Measurements from ENCODE around the gene RMND5B. TPM values are rescaled to one million over a fixed set of nuclear protein-coding genes. Genes with fewer than 3 reads are reported as not detected.
"Not testable (repeated sequence)": the region's sequence is repeated elsewhere in the genome, so short reads cannot be mapped to it uniquely, and the experiment has no call there.

Gene RMND5B
- 10 to 100 TPM; 28.1 to 37.2 (median 31.5) TPM for polyA plus RNA-seq (ENCODE audit: insufficient read length in 4 of 4)

DNA sequence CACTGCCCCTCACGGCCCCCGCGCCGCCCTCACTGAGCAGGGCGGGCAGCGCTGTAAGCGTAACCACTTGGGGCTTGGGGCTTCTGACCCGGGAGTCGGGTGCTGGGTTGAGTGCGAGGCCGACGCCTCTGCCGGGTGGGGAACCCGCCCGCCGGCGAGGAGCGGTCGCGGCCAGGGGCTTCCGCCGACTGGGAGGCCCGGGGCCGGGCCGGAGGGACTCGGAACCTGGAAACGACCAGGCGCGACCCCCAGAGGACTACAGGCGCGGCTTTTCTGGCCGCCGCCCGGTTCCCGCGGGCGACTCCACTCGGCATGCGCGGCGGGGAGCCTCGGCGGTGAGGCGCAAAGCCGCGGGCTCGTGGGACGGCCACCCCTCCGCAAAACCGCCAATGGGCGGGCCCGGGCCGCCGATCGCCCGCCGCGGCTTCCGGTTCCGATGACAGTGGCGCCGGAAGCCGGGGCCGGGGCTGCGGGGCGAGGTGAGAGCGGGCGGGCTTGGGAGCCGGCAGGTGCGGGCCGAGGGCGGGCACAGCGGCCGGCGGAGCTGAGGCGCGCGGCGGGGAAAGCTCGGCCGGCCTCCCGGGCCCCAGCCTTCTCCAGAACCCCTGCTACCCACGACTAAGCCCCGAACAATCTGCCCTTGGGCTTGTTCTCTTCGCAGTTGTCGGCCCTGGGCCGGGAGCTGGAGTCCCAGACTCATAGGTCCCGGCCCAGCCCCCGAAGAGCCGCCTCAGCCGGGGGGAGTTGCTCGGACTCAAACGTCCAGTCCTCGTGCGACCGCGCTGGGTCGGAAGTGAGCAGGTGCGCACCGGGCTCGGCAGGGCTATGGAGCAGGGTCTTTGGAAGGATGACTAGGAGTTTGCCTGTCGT, at the start of gene RMND5B:
RMND5B (plus strand) TSS at position 439 of the 870 bp plus-strand sequence. CDS start 7,106 bp downstream, outside the sequence.
- peak in 2 of 4 donors; percentile 58 to 73 for DNase-seq (ENCODE audit: low read depth in 4 of 4, low spot score in 3 of 4)

DNA sequence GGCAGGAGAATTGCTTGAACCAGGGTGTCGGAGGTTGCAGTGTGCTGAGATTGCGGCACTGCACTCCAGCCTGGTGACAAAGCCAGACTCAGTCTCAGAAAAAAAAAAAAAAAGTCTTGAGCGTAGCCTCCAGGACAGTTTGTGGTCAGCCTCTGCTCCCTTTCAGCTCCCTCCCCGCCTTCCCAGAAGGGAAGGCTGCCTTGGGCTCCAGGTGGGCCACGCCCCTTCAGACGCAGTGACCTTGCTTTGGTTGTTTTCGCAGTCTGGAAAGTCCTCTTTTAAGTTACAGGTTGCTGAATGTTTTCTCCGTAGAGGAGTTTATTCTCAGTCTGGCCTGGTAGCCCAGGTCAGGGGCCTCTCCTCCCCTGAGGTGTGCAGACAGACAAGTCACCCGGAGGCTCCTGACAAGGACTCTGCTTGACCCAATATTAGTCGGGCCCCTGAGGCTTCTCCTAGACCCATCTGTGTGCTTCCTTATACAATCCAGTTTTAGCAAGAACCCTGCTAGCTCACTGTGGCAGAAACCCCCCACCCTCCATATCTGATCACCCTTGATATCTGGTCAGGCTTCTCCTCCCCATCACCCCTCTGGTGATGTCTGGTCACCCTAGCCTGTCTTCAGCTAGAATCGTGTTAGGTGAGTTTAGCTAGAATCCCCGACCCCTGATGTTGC, 49.1 kb upstream of the RMND5B start:
- no peak for DNase-seq (ENCODE audit: low read depth in 4 of 4, low spot score in 3 of 4)

DNA sequence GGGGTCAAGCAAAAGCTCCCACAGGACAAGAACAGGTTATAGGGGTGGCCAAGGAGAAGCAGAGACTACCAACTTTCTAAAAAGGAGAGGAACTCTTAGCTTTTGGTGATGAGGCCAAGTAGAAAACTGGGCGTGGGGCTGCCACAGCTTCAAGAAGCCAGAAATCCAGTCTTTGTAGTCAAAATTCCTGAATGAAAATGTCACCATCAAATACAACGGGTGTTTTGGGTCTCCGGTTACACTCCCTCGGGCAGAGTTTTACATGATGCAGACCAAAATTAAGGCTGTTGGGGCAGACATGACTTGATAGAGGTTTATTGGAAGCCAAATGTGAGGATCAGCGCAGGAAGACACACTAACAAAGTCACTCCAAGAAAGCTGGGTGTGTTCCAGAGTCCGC, 46.9 kb upstream of the RMND5B start:
- DNase-seq (ENCODE audit: low read depth in 4 of 4, low spot score in 3 of 4), result no peak

- DNase-seq (ENCODE audit: low read depth in 4 of 4, low spot score in 3 of 4), result no peak
Measured at GRCh38 chr5:178085316-178085715, 45.5 kb upstream of the RMND5B start.

GRCh38 chr5:178086266-178086665, 44.5 kb upstream of the RMND5B start:
- DNase-seq (ENCODE audit: low read depth in 4 of 4, low spot score in 3 of 4), result no peak

- DNase-seq (ENCODE audit: low read depth in 4 of 4, low spot score in 3 of 4), result not testable (repeated sequence)
Measured at GRCh38 chr5:178087199-178087598, 43.6 kb upstream of the RMND5B start.

DNA sequence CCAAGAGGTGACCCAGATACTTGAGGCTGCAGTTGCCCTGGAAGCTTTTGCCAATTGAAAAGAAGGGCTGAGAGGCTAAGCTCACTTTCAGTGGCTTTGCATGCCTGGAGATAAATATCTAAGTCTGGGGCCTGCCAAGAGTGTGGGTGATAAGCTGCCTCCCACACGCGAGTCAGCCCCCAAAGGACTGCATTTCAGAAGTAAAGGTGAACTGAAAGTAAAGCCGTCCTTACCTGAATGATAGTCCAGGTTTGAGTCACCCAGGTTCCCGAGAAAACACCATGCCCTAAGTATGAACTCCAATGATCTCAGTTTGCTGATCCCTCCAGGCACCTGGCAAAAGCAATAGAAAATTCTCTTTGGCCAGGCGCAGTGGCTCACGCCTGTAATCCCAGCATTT, 40.0 kb upstream of the RMND5B start:
- no peak for DNase-seq (ENCODE audit: low read depth in 4 of 4, low spot score in 3 of 4)

- no peak for DNase-seq (ENCODE audit: low read depth in 4 of 4, low spot score in 3 of 4)
Measured at GRCh38 chr5:178093134-178093533, 37.7 kb upstream of the RMND5B start.

DNA sequence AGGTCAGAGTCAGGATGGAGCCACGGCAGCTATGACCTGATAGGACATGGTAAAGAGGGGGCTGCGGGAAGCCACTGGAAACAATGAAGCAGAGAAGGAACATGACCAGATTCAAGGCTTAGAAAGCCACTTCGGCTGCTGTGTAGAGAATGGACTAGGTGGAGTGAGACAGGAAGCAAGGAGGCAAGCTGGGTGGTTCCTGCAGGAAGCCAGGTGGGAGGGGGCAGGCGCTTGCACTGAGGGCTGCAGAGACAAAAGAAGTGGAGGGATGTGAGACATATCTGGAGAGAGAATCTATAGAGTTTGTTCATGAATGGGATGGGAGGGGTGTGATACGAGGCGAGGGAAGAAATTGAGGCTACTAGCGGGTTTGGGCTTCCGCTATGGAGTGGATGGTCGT, 36.5 kb upstream of the RMND5B start:
- DNase-seq (ENCODE audit: low read depth in 4 of 4, low spot score in 3 of 4), result no peak

DNA sequence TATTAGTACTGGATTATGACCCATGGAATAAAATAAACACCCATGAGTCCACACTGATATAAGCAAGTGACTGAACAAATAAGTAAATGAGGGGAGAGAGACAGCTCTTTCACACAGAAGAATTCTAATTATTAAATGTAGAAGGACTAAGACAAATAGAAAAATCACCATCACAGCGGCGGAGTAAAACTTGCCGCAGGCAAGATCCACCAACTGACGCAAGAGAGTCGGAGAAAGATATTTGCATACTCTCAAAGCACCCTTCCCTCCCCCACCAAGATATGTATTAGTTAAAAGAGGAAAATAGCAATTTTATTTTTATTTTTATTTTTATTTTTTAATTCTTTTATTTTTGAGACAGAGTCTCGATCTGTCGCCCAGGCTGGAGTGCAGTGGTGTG, 32.1 kb upstream of the RMND5B start:
- no peak for DNase-seq (ENCODE audit: low read depth in 4 of 4, low spot score in 3 of 4)

GRCh38 chr5:178103612-178104011, 27.2 kb upstream of the RMND5B start:
- DNase-seq (ENCODE audit: low read depth in 4 of 4, low spot score in 3 of 4), result no peak

DNA sequence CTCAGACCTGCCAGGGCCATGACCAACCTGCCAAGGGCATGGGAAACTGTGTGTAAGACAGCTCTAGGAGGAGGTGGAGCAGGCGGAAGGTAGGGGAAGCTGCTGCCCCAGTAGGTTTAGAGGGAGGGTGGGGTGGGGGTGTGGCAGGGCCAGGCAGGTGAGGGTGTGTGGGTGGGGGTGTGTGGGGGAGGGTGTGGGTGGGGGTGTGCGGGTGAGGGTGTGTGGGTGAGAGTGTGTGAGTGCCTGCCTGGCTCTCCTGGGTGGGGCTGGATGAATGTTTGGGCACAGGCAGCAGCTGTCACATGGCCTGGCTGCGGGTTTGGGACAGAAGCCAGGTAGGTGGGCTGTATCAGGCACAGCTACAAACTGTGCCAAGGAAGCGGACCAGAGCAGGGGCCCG, 26.3 kb upstream of the RMND5B start:
- no peak for DNase-seq (ENCODE audit: low read depth in 4 of 4, low spot score in 3 of 4)

- DNase-seq (ENCODE audit: low read depth in 4 of 4, low spot score in 3 of 4), result no peak
Measured at GRCh38 chr5:178106086-178106485, 24.7 kb upstream of the RMND5B start.

- no peak for DNase-seq (ENCODE audit: low read depth in 4 of 4, low spot score in 3 of 4)
Measured at GRCh38 chr5:178106556-178107239, 24.1 kb upstream of the RMND5B start.

DNA sequence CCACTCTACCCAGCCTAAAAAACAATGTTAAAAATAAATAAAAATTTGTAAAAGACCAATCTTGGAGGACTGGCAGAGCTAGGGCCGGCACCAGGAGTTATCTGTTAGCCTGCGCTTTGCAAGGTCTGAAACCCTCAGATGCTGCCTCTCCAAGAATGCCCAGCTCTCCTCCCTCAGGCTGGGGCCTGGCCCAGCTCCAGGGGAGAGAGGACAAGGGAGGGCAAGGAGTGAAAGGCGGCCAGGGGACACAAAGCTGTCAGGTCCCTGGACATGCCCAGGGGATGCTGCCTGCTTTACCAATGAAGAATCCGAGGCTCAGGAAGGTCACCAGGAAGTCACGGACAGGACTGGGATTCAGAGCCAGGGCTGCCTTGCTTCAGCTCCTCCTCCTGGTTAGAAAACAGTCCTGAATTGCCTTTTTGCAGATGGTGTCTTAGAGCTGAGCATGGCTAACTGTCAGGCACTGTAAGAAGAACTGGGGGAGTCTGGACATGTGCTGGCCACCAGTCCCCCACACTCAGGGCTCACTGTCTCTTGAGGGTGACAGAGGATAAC, 23.0 kb upstream of the RMND5B start:
- DNase-seq (ENCODE audit: low read depth in 4 of 4, low spot score in 3 of 4), result no peak

DNA sequence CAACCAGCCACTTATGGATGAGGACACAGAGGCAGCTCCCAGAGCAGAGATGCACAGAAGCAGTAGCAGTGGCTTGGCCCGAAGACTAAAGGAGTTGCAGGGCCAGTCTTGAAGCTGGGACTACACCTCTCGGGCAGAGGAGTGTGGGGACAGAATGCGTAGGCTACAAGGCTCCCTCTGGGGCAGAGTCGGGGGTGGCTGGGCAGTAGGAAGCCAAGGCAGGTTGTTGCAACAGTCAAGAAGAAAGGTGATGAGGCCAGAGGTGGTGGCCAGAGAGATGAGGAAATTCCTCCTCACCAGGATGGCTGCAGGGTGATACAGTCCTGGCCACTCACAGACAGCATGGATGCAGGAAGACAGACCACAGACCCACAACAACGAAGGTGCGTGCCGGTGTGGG, 22.4 kb upstream of the RMND5B start:
- no peak for DNase-seq (ENCODE audit: low read depth in 4 of 4, low spot score in 3 of 4)

GRCh38 chr5:178108966-178109365, 21.8 kb upstream of the RMND5B start:
- DNase-seq (ENCODE audit: low read depth in 4 of 4, low spot score in 3 of 4), result no peak

- no peak for DNase-seq (ENCODE audit: low read depth in 4 of 4, low spot score in 3 of 4)
Measured at GRCh38 chr5:178110511-178110910, 20.3 kb upstream of the RMND5B start.

- no peak for DNase-seq (ENCODE audit: low read depth in 4 of 4, low spot score in 3 of 4)
Measured at GRCh38 chr5:178111925-178112324, 18.9 kb upstream of the RMND5B start.

DNA sequence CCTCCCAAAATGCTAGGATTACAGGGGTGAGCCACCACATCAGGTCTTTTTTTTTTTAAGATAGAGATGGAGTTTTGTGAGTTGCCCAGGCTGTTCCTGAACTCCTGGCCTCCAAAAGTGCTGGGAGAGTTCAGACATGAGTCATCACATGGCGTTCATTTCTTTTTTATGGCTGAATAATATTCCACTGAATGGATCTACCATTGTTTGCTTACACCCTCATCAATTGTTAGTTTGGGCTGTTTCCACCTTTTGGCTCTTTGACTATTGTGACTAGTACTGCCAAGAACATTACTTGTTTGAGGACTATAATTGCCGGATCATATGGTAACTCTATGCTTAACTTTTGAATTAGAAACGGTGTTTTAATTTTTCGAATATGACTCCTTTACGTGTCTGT, 18.3 kb upstream of the RMND5B start:
- DNase-seq (ENCODE audit: low read depth in 4 of 4, low spot score in 3 of 4), result no peak

Measured in left renal pelvis (tissue), 4 donors.